Activated CD4-positive, alpha-beta T cell treated with anti-CD3 and anti-CD28 coated beads, Interleukin-2, Interleukin-6, amounts not matched to agents 100 ng/mL and 50 ng/mL, durations not matched to agents 16 hours and 8 hours (primary cell): Measurements from ENCODE around the gene TMEM156.
"Not testable (repeated sequence)": the region's sequence is repeated elsewhere in the genome, so short reads cannot be mapped to it uniquely, and the experiment has no call there.

Experiments
- DNase-seq: peaks from one replicate; pipeline ENCODE4 v3.0.0-alpha.2; 2020

Gene TMEM156

DNA sequence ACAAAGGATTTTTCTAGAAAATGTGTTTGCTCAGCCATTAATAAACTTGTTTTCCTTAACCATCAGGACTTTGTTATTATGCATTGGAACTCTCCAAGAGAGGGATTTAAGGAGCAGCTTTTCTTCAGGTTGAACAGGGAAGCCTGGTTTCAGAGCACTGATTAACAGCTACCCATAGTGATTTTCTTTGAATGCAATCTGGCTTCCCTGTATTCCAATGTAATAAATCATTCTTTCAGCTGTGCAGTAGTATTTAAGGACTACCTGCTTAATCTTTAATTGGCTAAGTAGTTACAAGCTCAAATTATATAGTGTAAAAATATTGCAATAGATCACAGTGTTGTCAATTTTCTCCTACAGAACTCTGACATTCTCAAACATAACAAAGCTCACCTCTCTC is 77.5 kb downstream of the TMEM156 start:
- no peak for DNase-seq

DNA sequence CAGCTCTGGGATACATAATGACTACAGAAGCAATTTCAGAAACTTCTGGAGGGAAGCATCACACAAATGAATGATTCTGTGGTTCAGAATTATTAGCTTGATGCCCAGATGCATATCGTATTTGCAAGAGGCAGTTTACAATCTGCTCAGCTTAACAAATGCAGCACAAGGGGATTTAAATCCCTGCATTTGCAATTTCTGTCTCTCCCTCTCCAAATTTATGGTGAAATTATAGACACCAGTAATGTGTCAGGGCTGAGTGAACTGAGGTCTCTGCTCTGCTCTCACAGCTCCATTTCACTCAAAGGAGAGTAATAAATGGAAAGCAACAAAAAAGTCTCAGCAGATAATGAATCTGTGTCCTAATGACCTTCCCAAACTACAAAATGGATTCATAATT is 80.2 kb downstream of the TMEM156 start:
- no peak for DNase-seq

GRCh38 chr4:38951598-38951997 is 80.6 kb downstream of the TMEM156 start:
- DNase-seq, result no peak

DNA sequence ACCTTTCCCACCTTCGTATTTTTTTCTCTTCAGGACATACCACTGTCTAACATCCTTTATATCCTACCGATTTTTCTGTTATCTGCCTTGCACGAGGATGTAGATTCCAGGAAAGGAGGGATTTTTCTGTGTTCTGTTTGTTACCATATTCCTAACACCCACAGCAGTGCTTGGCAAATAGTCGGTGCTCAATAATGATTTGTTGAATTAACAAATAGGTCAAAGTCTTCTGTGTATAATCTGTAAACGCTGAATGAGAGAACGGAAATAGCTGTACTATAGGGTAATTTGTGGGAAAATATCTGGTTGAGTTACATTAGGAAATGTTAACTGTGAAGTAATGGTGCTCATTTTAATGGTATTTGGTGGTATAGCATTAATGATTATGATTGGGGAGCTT is 81.5 kb downstream of the TMEM156 start:
- DNase-seq, result no peak

GRCh38 chr4:38950159-38950558 is 82.0 kb downstream of the TMEM156 start:
- no peak for DNase-seq

DNA sequence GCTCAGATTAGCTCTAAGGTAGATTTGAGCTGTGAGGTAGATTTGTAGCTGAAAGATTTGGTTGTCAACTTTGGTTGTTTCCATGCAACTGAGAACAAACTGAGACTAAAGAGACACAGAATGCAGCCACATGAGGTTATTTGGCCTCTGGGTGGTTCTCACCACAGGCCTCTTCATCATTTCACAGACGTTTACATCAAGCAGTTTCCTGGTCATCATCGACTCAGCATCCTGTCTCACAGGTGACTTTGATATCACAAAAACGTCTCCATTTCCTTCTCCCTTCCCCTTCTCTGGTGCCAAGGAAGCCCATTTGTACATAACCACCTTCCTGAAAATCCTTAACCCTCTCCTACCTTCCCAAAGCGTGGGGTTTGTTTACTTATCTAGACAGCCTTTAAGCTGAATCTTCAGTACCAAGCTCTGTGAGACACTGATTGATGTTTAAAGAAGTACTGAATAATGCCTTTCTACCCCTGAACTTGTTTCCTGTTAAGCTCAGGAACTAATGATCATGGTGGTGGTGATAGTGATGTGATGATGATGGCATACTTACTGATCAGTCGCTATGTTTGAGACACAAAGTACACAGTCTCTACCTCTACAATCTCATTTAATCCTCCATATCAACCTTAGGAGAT is 82.7 kb downstream of the TMEM156 start:
- peak; percentile 27 for DNase-seq

GRCh38 chr4:38948551-38948950 is 83.7 kb downstream of the TMEM156 start:
- no peak for DNase-seq

GRCh38 chr4:38946919-38947318 is 85.3 kb downstream of the TMEM156 start:
- DNase-seq, result no peak

GRCh38 chr4:38944440-38944839 is 87.8 kb downstream of the TMEM156 start:
- no peak for DNase-seq

DNA sequence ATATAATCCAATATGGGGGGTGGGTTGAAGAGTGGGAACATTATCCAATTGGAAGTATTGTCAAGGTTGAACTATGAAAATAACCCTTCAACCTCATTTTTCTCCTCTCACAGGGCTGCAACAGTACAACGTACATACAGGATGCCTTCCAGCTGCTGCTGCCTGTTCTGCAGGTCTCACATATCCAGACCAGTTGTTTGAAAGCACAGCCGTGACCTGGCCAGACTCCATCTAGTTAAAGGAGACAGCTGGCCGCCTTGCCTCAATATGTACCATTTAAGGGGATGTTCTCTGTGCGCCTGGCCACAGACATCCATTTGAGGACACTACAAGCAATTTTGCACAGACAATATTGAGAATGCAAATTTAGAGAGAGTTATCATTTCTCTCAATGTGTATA is 88.9 kb downstream of the TMEM156 start:
- DNase-seq, result no peak

DNA sequence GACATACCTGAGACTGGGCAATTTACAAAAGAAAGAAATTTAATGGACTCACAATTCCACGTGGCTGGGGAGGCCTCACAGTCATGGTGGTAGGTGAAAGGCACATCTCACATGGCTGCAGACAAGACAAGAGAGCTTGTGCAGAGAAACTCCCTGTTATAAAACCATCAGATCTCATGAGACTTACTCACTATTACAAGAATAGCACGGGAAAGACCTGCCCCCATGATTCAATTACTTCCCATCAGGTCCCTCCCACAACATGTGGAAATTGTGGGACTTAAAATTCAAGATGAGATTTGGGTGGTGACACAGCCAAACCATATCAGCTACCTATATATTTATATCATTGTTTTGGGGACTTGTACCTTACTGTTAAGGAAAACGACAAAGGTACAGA is 90.3 kb downstream of the TMEM156 start:
- DNase-seq, result not testable (repeated sequence)

DNA sequence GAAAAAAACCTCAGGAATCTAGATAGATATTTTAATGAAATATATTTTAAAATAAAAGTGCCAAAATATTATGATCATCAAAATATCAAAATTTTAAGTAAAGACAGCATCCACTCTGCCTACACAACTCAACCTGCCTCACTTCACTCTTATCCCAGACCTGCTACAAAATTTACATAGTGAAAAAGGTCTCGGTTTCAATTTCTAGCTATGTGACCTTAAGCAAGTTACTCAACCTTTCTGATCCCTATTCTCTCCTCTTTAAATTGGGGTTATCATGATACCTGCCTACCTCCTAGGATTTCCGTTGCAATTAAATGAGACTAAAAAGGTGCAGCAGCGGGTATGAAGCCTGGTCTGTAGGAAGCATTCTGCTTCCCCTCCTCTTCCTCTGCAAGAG is 91.7 kb downstream of the TMEM156 start:
- no peak for DNase-seq

DNA sequence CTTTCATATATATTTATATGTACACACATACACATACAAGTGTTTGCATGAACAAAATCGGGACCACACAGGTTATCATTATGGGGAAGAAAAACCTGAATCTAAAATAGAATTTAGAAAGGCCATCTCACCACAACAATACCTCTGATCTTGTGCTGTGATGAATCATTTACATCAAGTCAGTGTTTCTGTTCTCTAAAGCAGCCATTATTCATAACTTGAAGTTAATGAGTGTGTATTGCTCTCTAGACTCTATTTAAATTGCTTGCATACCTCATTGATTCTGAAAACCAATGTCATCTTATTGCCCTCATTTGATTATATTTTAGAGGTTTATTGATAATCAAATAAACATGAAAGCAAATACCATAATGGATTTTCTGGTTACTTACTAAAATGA is 93.0 kb downstream of the TMEM156 start:
- no peak for DNase-seq

DNA sequence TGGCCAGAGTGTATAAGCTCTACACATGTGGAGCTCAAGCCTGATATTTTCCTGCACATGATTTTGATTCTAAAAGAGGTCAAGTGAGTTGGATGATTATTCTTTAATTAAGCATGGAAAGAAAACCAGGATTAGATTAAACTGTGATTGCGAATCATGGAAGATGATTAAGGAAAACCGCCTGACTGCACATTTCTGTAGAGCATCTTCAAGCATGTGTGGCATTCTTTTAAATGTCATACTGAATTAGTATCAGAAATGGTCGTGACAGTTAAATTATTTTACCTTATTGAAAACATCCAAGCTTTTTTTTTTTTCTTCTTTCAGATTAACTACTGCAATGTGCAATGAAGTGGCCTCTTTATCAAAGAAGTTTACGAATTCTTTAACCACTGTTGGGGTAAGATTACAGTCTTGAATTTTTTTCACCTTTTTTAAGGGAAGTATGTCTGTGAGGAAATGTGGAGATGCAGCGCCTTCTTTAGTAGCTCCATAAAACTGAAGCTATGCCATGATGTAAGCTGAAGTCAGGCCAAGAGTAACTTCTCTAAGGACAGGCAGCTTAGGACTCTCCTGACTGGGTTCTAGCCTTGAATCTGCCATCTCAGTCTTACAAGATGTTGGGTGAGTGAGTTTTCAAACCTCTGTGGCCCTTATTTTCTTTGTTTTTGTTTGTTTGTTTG is 96.7 kb downstream of the TMEM156 start:
- no peak for DNase-seq

DNA sequence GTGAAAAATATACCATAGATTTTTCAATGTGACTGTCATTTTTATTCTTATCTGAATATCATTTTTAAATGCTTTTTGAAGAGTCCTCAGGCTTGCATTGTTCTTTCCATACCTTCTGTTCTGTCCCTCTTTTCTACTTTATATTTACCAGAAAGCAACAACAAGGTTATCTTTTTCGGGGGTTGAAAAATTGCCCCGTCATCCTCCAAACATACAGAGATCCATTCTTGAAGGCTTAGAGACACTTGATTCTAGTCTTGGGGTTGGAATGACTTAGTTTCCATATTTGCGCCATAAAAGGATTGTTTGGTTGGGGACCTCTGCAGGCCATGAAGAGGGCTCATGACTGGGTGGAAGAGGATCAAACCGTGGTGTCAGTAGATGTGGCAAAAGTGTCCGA is 101.1 kb downstream of the TMEM156 start:
- DNase-seq, result no peak

- no peak for DNase-seq
These were observed 101.5 kb downstream of the TMEM156 start for GRCh38 chr4:38930707-38931106.

DNA sequence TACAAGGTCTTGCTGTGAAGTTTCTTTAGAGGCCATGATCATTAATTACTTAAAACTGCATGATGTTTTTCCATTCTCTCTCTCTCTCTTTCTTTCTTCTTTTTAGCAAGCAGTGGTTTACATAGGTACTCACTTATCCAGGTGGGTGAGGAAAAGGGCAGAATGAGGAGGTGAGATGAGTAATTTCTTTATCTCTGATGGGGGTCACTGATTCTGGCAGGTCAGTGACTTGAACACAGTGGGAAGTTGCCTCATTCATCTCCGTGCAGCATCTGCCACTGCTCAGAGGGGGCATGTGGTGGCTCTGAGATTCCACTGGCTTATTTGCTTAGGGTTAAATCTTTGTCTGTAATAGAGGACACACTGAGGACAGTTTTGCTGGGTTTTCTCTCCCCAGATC is 102.0 kb downstream of the TMEM156 start:
- DNase-seq, result peak; percentile 5

- DNase-seq, result no peak
These were observed 103.2 kb downstream of the TMEM156 start for GRCh38 chr4:38928974-38929373.

- DNase-seq, result no peak
These were observed 103.6 kb downstream of the TMEM156 start for GRCh38 chr4:38928568-38928967.

GRCh38 chr4:38926896-38927295 is 105.3 kb downstream of the TMEM156 start:
- DNase-seq, result no peak

DNA sequence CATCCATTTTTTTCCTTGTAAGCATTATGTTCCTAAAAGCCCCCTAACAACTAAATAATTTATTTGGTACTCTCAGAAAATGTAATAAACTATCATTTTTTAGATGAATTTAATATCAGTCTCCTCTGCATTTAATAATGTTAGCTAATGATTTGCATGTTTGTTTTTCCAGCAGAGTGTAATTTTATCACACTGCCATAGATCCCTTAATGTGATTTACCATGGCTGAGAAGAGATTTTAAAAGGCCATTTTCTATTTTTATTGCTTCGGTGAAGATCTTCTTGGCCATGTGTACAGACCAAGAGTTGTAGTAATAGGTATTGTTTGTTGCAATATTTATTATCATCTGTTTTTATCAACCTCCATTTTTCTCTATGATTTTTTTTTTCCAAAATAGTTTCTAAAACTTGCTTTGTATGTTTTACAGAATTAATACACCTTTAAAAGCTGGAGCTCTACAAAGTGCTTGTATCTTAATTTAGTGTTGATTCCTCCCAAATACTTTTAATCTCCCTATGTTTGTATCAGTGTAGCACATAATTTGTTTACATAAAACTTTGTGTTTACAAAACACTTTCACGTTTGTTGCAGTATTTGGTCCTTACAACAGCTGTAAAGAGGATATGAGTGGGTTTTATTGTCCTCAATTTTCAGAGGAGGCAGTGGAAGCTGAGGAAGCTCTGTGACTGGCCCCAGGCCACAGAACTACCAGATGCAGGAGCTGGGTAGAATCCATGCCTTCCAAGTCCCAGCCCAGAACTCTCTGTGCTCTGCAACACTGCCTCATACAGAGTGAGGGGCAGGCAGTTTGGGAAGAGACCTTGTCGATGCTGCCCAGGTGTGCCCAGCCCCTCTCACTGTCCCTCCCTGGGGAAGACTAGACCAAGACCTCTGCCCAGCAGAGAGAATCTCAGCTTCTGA is 106.5 kb downstream of the TMEM156 start:
- no peak for DNase-seq

- DNase-seq, result no peak
These were observed 107.9 kb downstream of the TMEM156 start for GRCh38 chr4:38924353-38924752.

GRCh38 chr4:38923746-38924145 is 108.5 kb downstream of the TMEM156 start:
- DNase-seq, result no peak

- DNase-seq, result no peak
These were observed 111.1 kb downstream of the TMEM156 start for GRCh38 chr4:38921151-38921550.
